Peyer's patch (tissue), 4 donors: ENCODE results near the gene ZNF304. TPM values are rescaled to one million over a fixed set of nuclear protein-coding genes. Genes with fewer than 3 reads are reported as not detected.
"Not testable (repeated sequence)": the region's sequence is repeated elsewhere in the genome, so short reads cannot be mapped to it uniquely, and the experiment has no call there.

Experiments used
- DNase-seq, 3 donors: peaks; one replicate each; pipeline ENCODE4 v3.0.0-alpha.2; 2017 to 2019
- H3K27ac ChIP-seq, 4 donors: fragments of 200-600 bp; sonication (generic); one replicate each; pipeline ENCODE4 v1.5.1; 2016 to 2019
- H3K27me3 ChIP-seq, 2 donors: fragments of 200-600 bp; sonication (generic); one replicate each; pipeline ENCODE4 v1.5.1; 2019
- H3K36me3 ChIP-seq, 3 donors: fragments of 200-600 bp; sonication (generic); one replicate each; pipeline ENCODE4 v1.5.1; 2016 to 2019
- H3K4me1 ChIP-seq, 4 donors: fragments of 200-600 bp; sonication (generic); one replicate each; pipeline ENCODE4 v1.5.1; 2016 to 2019
- H3K4me3 ChIP-seq, 4 donors: fragments of 200-600 bp; sonication (generic); 1 replicate in 3 of 4; 2 replicates in 1 of 4; pipeline ENCODE4 v1.5.1; 2016 to 2019; ENCODE audit warnings: mild to moderate bottlenecking in 1 of 4
- H3K9me3 ChIP-seq, 4 donors: fragments of 200-600 bp; sonication (generic); one replicate each; pipeline ENCODE4 v1.5.1; 2016 to 2019; ENCODE audit warnings: mild to moderate bottlenecking in 1 of 4
- CTCF ChIP-seq, 6 experiments: fragments of 450-650 bp in 4 of 6; fragments of 200-600 bp in 2 of 6; sonication (generic) in 1 of 6; IDR thresholded peaks; one replicate each; pipeline ENCODE4 v1.5.1; 2017 to 2019; ENCODE audit warnings: antibody characterized with exemption in 6 of 6, mild to moderate bottlenecking in 3 of 6, moderate library complexity in 1 of 6
- POLR2A ChIP-seq, 2 donors: fragments of 450-650 bp; IDR thresholded peaks; one replicate each; pipeline ENCODE4 v1.5.1; 2017; ENCODE audit warnings: antibody characterized with exemption in 2 of 2, mild to moderate bottlenecking in 2 of 2, moderate library complexity in 2 of 2
- total RNA-seq, 4 donors: library from RNA; depleted of rRNA; stranded (reverse); fragments of >200 nt; gene quantifications; one replicate each; pipeline ENCODE4 v1.1.0, GENCODE V29; 2016

ZNF304 gene
- total RNA-seq, 4 donors from 2014 or later: 2.1 to 10.7 (median 3.7) TPM

- no peak overlapping the region for H3K4me3 ChIP-seq
- peaks cover 0 to 2% (median 0%) of the 10 kb centered on the region in 3 donors for H3K36me3 ChIP-seq
- no peak overlapping the region for H3K27ac ChIP-seq
- no peak for TF ChIP-seq POLR2A (IDR thresholded peaks at IDR 0.05)
- TF ChIP-seq CTCF (IDR thresholded peaks at IDR 0.05): no peak
- peaks cover 0 to 6% (median 2%) of the 10 kb centered on the region in 4 donors for H3K9me3 ChIP-seq
- no peaks in the 10 kb centered on the region for H3K27me3 ChIP-seq
- peaks cover 0 to 10% (median 0%) of the 10 kb centered on the region in 4 donors for H3K4me1 ChIP-seq
- no peak for DNase-seq
Observed at GRCh38 chr19:57366776-57367175, 15.7 kb downstream of the ZNF304 start.

GRCh38 chr19:57374179-57374578 is 23.1 kb downstream of the ZNF304 start:
- no peak for TF ChIP-seq POLR2A (IDR thresholded peaks at IDR 0.05)
- TF ChIP-seq CTCF (IDR thresholded peaks at IDR 0.05): no peak
- DNase-seq: no peak
- no peaks in the 10 kb centered on the region for H3K4me1 ChIP-seq
- H3K27ac ChIP-seq: no peak overlapping the region
- H3K4me3 ChIP-seq: no peak overlapping the region
- H3K36me3 ChIP-seq: peaks cover 0 to 51% (median 0%) of the 10 kb centered on the region in 3 donors
- H3K9me3 ChIP-seq: peaks cover 0 to 40% (median 14%) of the 10 kb centered on the region in 4 donors
- H3K27me3 ChIP-seq: no peaks in the 10 kb centered on the region

- Histone ChIP-seq H3K9me3 (peaks cover 0 to 40% (median 15%) of the 10 kb centered on the region in 4 donors), H3K36me3 (peaks cover 0 to 51% (median 0%) of the 10 kb centered on the region in 3 donors)
- H3K27ac ChIP-seq, H3K4me3 ChIP-seq, H3K27me3 ChIP-seq, H3K4me1 ChIP-seq, DNase-seq: not testable (repeated sequence)
Observed at GRCh38 chr19:57374647-57375046, 23.6 kb downstream of the ZNF304 start.

- TF ChIP-seq CTCF (IDR thresholded peaks at IDR 0.05) (no peak), POLR2A (IDR thresholded peaks at IDR 0.05) (no peak)
- no peak overlapping the region for H3K27ac ChIP-seq
- no peak for DNase-seq
- H3K27me3 ChIP-seq: no peaks in the 10 kb centered on the region
- no peaks in the 10 kb centered on the region for H3K4me1 ChIP-seq
- H3K4me3 ChIP-seq: no peak overlapping the region
- H3K9me3 ChIP-seq: peaks cover 0 to 40% (median 17%) of the 10 kb centered on the region in 4 donors
- H3K36me3 ChIP-seq: peaks cover 0 to 51% (median 0%) of the 10 kb centered on the region in 3 donors
Observed at GRCh38 chr19:57376151-57376550, 25.1 kb downstream of the ZNF304 start.

- TF ChIP-seq CTCF (IDR thresholded peaks at IDR 0.05): no peak
- Histone ChIP-seq H3K27me3 (no peaks in the 10 kb centered on the region), H3K36me3 (peaks cover 0 to 40% (median 0%) of the 10 kb centered on the region in 3 donors), H3K27ac (no peak overlapping the region), H3K9me3 (peaks cover 0 to 42% (median 17%) of the 10 kb centered on the region in 4 donors), H3K4me1 (no peaks in the 10 kb centered on the region), H3K4me3 (no peak overlapping the region)
- DNase-seq: no peak
Observed at GRCh38 chr19:57377498-57378146, 26.6 kb downstream of the ZNF304 start.

- Histone ChIP-seq H3K27ac (no peak overlapping the region), H3K9me3 (peaks cover 0 to 31% (median 9%) of the 10 kb centered on the region in 4 donors), H3K36me3 (peaks cover 0 to 22% (median 0%) of the 10 kb centered on the region in 3 donors), H3K27me3 (no peaks in the 10 kb centered on the region), H3K4me3 (no peak overlapping the region), H3K4me1 (no peaks in the 10 kb centered on the region)
- no peak for DNase-seq
- TF ChIP-seq POLR2A (IDR thresholded peaks at IDR 0.05): no peak
- TF ChIP-seq CTCF (IDR thresholded peaks at IDR 0.05): no peak
Observed at GRCh38 chr19:57380923-57381322, 29.9 kb downstream of the ZNF304 start.
